Peyer's patch (tissue), 4 donors: ENCODE measurements around the gene KRTAP10-8.

Experiments used
- POLR2A ChIP-seq, 2 donors: fragments of 450-650 bp; IDR thresholded peaks; one replicate each; pipeline ENCODE4 v1.5.1; 2017; ENCODE audit warnings: antibody characterized with exemption in 2 of 2, mild to moderate bottlenecking in 2 of 2, moderate library complexity in 2 of 2
- TF ChIP-seq, protein P1 (sequence below), 6 experiments: fragments of 450-650 bp in 4 of 6; fragments of 200-600 bp in 2 of 6; sonication (generic) in 1 of 6; IDR thresholded peaks; one replicate each; pipeline ENCODE4 v1.5.1; 2017 to 2019; ENCODE audit warnings: antibody characterized with exemption in 6 of 6, mild to moderate bottlenecking in 3 of 6, moderate library complexity in 1 of 6

DNA sequence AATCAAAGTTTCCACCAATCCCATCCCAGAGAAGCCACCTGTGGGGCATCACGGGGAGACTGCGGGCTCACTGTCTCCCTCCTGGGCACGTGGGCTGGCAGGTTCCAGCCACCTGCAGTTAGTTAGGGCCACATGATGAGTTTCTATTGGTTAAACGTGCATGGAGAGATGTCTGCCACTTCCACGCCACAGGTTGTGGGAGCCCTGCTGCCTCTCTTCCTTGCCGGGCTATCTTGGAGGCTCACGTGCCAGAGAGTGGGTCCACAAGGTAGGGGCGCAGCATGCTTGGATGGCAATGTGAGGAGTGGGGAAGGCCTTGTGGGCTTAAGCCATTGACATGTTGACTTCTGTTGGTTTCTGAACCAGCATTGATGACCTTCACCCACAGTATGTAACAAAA is 8.0 kb upstream of the KRTAP10-8 start:
- TF ChIP-seq, protein P1, sequence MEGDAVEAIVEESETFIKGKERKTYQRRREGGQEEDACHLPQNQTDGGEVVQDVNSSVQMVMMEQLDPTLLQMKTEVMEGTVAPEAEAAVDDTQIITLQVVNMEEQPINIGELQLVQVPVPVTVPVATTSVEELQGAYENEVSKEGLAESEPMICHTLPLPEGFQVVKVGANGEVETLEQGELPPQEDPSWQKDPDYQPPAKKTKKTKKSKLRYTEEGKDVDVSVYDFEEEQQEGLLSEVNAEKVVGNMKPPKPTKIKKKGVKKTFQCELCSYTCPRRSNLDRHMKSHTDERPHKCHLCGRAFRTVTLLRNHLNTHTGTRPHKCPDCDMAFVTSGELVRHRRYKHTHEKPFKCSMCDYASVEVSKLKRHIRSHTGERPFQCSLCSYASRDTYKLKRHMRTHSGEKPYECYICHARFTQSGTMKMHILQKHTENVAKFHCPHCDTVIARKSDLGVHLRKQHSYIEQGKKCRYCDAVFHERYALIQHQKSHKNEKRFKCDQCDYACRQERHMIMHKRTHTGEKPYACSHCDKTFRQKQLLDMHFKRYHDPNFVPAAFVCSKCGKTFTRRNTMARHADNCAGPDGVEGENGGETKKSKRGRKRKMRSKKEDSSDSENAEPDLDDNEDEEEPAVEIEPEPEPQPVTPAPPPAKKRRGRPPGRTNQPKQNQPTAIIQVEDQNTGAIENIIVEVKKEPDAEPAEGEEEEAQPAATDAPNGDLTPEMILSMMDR (IDR thresholded peaks at IDR 0.05): no peak
- no peak for TF ChIP-seq POLR2A (IDR thresholded peaks at IDR 0.05)
